Measurements from ENCODE around the gene TSEN54.
"Not testable (repeated sequence)": the region's sequence is repeated elsewhere in the genome, so short reads cannot be mapped to it uniquely, and the experiment has no call there.

The TSEN54 gene

GRCh38 chr17:75518983-75519537 is 2.7 kb downstream of the TSEN54 start:
- DNase-seq (ENCODE audit: low spot score): no peak

GRCh38 chr17:75520413-75520812 is 4.1 kb downstream of the TSEN54 start:
- not testable (repeated sequence) for DNase-seq (ENCODE audit: low spot score)

GRCh38 chr17:75521290-75521689 is 5.0 kb downstream of the TSEN54 start:
- no peak for DNase-seq (ENCODE audit: low spot score)

GRCh38 chr17:75521951-75522727 is 5.8 kb downstream of the TSEN54 start:
- DNase-seq (ENCODE audit: low spot score): no peak

GRCh38 chr17:75523647-75524046 is 7.3 kb downstream of the TSEN54 start:
- no peak for DNase-seq (ENCODE audit: low spot score)

- no peak for DNase-seq (ENCODE audit: low spot score)
These were observed 8.1 kb downstream of the TSEN54 start for GRCh38 chr17:75524269-75524969.

GRCh38 chr17:75524970-75525805 is 8.9 kb downstream of the TSEN54 start, which contains the start of gene LLGL2:
Gene LLGL2, plus strand, starts transcription at chr17:75525697. Its CDS starts 17,730 bp downstream, at chr17:75543427.
- DNase-seq (ENCODE audit: low spot score): peak; percentile 99

GRCh38 chr17:75525806-75526554 is 9.7 kb downstream of the TSEN54 start:
- no peak for DNase-seq (ENCODE audit: low spot score)

- DNase-seq (ENCODE audit: low spot score): no peak
These were observed 10.4 kb downstream of the TSEN54 start for GRCh38 chr17:75526555-75527270.

- DNase-seq (ENCODE audit: low spot score): no peak
These were observed 14.8 kb downstream of the TSEN54 start for GRCh38 chr17:75530837-75531720.

- no peak for DNase-seq (ENCODE audit: low spot score)
These were observed 15.4 kb downstream of the TSEN54 start for GRCh38 chr17:75531721-75532072.

GRCh38 chr17:75535119-75535537 is 18.8 kb downstream of the TSEN54 start:
- no peak for DNase-seq (ENCODE audit: low spot score)

GRCh38 chr17:75535871-75536270 is 19.5 kb downstream of the TSEN54 start:
- no peak for DNase-seq (ENCODE audit: low spot score)

GRCh38 chr17:75536366-75536765 is 20.0 kb downstream of the TSEN54 start:
- DNase-seq (ENCODE audit: low spot score): no peak

- no peak for DNase-seq (ENCODE audit: low spot score)
These were observed 23.8 kb downstream of the TSEN54 start for GRCh38 chr17:75539967-75540729.

GRCh38 chr17:75540923-75541503 is 24.7 kb downstream of the TSEN54 start:
- no peak for DNase-seq (ENCODE audit: low spot score)

GRCh38 chr17:75542229-75542628 is 25.9 kb downstream of the TSEN54 start:
- no peak for DNase-seq (ENCODE audit: low spot score)

GRCh38 chr17:75542728-75543336 is 26.5 kb downstream of the TSEN54 start:
- no peak for DNase-seq (ENCODE audit: low spot score)

Measured in D341Med (cell line).